ENCODE data around the gene TAF1C.

GRCh38 chr16:84153660-84154214 is 33.1 kb downstream of the TAF1C start:
- no peak for TF ChIP-seq CTCF (conservative IDR thresholded peaks at IDR 0.05; ENCODE audit: low read length)
- no peak for TF ChIP-seq EZH2phosphoT487 (IDR thresholded peaks at IDR 0.05; ENCODE audit: borderline replicate concordance)
